Stimulated activated CD4-positive, alpha-beta T cell treated with anti-CD3 and anti-CD28 coated beads, Interleukin-1b, Interleukin-23, amount 100 ng/mL, for 1 hour (primary cell): ENCODE results near the gene ZBTB48.
"Not testable (repeated sequence)": the region's sequence is repeated elsewhere in the genome, so short reads cannot be mapped to it uniquely, and the experiment has no call there.

ENCODE experiments used
- DNase-seq, 2 donors: peaks; one replicate each; pipeline ENCODE4 v3.0.0-alpha.2; 2020; ENCODE audit warnings: low read depth in 2 of 2

Gene ZBTB48

DNA sequence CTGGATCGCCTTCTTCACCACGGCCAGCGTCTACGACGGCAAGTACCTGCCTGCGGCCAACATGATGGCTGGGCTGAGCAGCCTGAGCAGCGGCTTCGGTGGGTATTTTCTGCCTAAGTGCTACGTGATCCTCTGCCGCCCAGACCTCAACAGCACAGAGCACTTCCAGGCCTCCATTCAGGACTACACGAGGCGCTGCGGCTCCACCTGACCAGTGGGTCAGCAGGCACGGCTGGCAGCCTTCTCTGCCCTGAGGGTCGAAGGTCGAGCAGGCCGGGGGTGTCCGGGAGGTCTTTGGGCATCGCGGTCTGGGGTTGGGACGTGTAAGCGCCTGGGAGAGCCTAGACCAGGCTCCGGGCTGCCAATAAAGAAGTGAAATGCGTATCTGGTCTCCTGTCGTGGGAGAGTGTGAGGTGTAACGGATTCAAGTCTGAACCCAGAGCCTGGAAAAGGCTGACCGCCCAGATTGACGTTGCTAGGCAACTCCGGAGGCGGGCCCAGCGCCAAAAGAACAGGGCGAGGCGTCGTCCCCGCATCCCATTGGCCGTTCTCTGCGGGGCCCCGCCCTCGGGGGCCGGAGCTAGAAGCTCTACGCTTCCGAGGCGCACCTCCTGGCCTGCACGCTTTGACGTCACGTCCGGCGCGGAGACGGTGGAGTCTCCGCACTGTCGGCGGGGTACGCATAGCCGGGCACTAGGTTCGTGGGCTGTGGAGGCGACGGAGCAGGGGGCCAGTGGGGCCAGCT, at the start of gene ZBTB48:
Gene ZBTB48 (plus strand): TSS at position 621 of the 745 bp plus-strand sequence. CDS start 616 bp downstream, outside the sequence.
- DNase-seq: peak; percentile 94

DNA sequence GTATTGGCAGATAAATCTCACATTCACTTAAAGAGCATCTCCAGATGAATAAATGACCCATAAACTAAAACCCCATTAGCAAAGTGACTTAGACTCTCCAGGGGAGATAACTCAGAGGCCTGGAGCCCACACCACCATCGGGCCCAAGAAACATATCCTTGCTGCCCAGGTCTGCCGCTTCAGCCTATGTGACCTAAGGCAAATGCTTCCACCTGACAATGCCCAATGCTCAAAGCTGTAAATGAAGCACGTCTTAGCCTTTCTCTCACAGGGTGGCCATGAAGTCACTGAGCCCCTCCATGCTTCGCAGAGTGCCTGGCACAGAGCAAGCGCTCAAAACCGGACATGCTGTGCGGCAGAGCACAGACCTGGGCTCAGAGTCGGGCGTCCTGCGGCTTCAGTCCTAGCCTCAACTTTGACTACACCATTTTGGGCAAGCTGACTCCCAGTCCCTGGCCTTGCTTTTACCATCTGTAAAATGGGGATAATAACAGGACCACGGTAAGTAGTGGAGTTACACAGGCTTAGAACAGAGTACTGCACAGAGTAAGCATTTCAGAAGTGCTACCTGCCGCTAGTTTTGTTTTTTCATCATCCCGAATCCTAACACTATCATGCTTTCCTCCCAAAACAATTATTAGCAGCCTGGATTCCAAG, 49.2 kb upstream of the ZBTB48 start:
- DNase-seq: no peak

DNA sequence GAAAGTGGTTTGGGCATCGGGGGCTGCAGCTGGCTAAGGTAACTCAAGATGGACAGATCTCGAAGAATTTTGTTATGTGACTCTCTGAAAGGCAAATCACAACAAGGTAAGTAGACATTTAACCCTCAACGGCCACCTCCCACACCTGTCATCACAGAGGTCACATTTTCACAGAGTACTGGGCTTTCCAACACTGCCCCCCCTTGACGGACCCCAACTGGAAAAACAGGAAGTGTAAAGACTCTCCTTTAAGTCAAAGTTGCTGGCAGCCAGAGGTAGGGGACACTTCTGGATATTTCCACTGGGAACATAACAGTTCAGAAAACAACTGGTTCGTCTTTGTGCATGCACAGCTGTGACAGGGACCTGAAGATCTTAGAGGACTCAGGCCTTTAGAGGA, 47.8 kb upstream of the ZBTB48 start:
- DNase-seq: no peak

DNA sequence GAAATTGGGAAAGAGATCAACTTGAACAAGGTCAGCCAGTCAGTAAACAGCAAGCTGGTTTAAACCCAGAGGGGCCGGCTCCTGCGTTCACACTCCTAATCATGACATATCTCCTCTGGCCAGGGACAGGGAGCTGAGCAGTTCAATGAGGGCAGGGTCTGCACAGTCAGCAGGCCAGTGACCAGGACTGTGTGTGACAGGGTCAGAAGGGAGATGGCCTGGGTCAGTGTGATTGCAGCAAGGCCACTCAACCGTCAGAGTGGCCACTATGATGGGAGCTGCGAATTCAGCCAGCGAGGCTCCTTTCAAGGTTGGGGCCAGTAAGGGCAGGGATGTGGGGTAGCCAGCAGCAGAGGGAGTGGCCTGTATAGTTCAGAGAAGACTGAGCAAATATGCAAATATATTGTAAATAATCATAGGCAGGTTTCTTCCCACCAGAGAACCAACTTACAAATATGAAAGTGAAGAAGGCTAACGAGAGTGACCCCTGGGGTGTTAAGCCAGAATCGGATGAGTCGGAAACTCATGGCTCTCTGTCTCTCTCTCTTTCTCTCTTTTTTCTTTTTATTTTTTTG, 45.5 kb upstream of the ZBTB48 start:
- DNase-seq: no peak

DNA sequence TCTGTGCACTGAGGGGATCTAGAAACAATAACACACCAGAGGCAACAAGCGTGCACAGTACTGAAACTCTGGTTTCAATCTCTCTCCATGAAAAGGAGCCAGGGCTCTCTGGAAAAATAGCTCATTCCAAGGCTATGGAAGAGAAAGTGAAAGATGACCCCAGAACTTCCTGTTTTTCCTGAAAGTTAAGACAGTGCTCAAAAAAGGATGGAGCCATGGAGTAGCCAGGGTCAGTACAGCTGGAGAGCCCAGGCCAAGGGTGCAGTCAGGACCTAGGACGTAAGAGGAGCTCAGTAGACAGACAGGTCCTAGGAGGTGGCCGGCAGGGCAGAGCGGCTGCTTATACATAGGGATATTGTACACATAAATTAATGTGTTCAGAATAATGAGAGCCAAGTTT, 44.6 kb upstream of the ZBTB48 start:
- DNase-seq: no peak

DNA sequence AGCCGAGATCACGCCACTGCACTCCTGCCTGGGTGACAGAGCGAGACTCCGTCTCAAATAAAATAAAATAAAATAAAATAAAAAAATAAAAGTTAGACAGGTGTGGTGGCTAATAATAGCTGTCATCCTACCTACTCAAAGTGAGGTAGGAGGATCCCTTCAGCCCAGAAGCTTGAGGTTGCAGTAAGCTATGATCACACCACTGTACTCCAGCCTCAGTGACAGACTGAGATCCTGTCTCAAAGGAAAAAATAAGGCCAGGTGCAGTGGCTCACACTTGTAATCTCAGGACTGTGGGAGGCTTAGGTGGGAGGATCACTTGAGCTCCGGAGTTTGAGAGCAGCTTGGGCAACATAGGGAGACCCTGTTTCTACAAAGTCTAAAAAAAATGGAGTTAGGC, 43.5 kb upstream of the ZBTB48 start:
- DNase-seq: no peak

DNA sequence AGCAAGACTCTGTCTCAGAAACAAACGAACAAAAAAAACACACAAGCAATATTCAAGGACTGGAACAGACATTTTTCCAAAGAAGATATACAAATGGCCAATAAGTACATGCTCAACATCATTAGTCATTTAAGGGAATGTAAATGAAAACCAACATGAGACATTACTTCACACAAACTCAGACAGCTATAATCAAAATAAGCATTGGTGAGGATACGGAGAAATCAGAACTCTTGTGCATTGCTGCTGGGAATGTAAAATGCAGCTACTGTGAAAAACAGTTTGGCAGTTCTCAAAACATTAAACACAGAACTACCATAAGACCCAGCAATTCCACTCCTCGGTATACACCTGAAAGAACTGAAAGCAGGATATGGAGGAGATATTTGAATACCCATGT, 40.8 kb upstream of the ZBTB48 start:
- no peak for DNase-seq

DNA sequence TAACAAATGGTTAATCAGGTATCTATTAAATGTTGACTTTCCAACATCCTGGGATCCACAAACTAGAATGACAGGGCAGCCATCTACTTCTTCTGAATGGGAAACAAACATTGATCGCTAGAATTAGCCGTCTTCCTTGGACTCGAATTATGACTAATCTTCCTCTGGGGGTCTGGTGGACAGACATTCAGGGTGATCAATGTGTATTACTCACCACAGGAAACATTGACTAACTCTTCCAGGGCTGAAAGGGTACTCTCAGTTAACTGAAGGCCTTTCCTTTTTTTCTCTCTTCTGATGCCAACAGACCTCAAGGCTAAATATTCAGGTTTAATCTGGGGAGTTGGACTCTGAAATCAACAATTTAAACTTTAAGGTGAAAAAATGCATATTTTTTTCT, 35.0 kb upstream of the ZBTB48 start:
- no peak for DNase-seq

DNA sequence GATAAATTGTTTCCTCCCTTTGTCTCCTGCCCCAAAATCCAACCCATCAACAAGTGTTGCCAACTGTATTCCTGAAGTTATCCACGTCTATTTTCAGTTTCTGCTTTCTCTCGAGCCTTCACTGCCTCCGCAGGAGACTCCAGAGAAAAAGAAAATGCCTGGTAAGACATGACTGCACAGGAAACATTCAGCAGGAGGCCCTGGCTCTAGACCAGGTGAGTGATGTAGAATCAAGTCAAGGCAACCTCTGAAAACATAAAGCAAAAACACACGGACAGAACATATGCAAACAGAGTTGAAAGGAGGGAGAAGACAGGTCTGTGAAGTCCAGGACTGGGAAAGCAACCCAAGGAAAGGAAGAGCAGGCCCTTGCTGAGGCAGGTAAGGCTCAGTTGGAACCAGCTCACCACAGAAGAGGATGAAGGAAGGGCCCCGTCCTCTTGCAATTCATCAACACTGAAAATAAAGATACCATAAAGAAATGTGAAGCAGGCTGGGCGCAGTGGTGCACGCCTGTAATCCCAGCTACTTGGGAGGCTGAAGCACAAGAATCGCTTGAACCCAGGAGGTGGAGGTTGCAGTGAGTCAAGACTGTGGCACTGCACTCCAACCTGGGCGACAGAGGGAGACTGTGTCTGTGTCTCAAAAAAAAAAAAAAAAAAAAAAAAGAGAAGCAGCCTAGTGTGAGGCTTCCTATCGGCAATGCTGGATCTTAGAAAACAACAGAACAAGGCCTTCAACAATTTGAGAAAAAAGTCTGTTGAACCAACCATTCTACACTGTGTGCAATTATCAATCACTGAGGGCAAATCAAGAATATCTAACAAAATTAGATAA, 34.3 kb upstream of the ZBTB48 start:
- DNase-seq: no peak

DNA sequence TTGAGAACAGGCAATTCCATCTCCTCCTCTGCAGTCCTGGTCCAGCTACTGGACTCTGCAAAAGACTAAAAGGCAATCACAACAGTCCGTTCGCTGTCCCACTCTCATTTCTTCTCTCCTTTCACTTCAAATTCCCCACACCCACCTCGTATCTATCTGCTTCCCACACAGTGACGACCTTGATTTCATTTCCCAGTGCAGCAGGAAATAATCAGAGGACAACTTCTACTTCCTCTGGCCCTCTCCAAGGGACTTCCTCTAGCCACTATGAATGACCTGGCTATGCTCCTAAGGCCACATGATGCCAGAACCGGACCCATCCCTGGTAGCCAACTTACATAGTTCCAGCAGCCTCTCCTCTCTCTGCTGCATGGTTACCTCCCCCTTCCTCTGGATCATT, 33.5 kb upstream of the ZBTB48 start:
- DNase-seq: no peak

DNA sequence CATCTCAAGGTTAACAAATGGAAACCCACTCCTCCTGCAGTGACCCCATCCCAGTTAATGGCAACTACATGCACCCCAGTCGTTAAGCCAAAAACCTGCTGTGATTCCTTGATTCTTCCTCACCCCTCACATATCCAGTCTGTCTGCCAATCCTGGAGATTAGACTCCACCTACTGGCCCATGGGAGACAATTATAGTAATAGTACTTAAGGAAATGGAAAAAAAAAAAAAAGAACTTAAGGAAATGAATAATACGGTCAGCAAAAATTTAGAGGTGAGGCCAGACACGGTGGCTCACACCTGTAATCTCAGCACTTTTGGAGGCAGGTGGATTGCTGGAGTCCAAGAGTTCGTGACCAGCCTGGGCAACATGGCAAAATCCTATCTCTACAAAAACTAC, 32.5 kb upstream of the ZBTB48 start:
- DNase-seq: no peak

DNA sequence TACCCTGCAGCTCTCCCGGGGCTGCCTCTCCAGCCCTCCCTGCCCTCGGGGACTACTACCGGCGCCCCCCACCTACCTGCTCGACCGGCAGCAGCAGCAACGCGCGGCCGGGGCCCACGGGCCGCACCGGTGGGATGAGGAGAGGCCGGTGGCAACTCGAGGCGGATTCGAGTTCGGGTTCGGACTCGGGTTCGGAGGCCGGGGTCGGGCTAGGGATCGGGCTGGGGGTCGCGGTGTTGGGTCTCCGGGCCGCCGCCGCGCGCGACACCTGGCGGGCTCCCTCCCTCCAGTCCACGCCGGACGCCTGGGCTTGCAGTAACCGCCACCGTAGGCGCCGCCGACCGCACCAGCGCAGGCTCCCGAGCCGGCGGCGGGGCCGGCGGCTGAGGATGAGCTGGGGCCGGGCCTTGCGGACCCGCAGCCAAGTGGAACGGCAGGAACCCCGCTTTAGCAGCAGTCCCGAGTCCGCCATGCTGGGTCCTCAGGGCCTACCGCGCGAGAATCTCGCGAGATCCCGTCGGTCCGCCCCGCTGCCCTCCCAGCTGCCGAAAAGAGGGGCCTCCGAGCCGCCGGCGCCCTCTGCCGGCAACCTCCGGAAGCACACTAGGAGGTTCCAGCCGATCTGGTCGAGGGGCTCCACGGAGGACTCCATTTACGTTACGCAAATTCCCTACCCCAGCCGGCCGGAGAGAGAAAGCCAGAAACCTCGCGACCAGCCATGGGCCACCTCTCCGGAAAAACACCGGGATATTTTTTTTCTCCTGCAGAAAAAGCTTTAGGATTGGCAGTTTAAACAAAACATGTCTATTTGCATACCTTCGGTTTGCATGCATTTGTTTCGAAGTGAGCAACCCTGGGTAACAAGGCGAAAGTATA, 25.5 kb upstream of the ZBTB48 start, which contains the start of gene NOL9:
Gene NOL9 (minus strand): TSS at position 483 of the 876 bp plus-strand sequence. CDS start 11 bp downstream, at position 472.
- DNase-seq: peak; percentile 89 to 92

DNA sequence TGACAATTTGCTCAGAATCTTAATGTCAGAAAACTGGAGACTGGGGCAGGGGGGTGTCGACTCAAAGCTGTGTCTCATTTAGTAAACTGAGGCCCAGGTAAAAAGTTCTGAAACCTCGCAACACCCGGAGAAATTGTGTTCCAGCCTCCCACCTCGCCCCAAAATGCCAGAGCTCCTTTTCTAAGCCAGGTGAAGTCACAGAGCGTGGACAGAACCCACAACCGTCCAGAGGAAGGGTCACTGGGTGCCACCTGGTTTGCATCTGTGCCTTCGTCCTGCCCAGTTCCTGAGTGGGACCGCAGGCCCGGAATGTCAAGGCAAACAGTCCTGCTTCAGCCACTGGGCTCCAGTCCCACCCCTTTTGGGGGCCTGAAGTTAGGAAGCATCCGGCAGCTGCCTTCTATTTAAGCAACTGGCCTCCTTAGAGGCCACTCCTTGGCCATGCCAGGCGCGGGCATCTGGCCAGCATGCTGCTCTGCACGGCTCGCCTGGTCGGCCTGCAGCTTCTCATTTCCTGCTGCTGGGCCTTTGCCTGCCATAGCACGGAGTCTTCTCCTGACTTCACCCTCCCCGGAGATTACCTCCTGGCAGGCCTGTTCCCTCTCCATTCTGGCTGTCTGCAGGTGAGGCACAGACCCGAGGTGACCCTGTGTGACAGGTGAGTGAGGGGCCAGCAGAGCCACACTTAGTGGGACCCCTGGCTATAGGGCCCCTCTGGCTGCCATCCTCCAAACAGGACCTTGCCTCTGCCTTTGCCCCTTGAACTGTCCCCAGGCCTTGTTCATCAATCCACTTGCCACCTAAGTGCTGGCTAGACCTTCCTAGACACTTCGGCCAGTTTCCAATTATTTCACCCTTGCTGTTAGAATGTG, 24.7 kb upstream of the ZBTB48 start, which contains the start of gene TAS1R1:
Gene TAS1R1 (plus strand): TSS at position 401 of the 872 bp plus-strand sequence. CDS start 67 bp downstream, at position 468.
- DNase-seq: no peak

DNA sequence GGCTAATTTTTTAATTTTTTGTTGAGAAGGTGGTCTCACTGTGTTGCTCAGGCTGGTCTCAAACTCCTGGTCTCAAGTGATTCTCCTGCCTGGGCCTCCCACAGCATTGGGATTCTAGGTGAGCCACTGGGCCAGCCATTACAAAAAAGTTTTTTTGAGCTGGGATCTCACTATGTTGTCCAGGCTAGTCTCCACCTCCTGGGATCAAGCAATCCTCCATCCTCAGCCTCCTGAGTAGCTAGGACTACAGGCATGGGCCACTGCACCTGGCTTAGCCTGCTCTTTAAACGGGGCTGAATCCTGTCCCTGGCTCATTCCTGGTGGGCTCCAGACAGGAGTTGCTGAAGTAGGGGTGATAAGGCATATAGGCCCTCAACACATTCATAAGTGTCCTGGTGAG, 22.2 kb upstream of the ZBTB48 start:
- DNase-seq: no peak

DNA sequence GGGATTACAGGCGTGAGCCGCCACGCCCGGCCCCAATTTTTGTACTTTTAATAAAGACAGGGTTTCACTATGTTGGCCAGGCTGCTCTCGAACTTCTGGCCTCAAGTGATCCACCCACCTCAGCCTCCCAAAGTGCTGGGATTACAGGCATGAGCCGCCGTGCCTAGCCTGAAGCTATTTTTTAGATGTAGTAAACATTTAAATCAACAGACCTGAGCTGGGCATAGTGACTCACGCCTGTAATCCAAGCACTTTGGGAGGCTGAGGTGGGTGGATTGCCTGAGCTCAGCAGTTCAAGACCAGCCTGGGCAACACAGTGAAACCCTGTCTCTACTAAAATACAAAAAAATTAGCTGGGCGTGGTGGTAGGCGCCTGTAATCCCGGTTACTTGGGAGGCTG, 20.6 kb upstream of the ZBTB48 start:
- DNase-seq: not testable (repeated sequence)

DNA sequence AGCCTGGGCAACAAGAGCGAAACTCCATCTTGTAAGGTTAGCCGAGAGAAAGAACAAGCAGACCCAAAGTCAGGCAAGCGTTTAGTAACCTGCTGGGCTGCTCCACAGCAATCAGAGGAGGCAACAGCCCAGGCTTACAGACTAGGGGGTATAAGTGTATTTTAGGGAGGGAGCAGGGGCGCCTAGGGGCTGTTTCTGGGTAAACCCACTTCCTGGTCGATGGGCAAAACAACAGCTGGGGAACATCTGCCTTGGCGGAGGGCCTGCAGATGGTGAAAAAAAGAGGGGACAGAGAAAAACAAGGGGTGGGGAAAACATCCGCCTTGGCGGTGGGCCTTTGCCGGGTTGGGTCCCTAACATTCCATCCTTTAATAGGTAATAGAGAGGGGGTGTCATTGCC, 19.5 kb upstream of the ZBTB48 start:
- DNase-seq: no peak

DNA sequence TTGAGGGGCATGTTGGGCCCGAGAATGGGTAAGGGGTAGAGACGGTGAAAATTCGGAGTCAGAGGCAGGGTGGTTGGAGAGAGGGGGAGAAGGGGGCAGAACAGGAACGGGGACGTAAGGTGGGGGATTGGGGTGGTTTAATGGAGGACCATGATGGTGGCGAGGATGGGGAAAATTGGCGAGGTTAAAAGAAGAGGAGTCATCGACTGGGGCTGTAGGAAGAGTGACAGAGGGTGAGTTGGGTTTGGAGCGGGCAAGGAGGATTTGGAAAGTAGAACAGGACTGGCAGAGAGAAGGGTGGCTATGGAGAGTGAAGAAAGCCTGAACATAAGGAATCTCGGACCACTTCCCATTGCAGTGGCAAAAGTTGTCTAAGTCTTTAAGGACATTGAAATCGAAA, 10.8 kb upstream of the ZBTB48 start:
- DNase-seq: no peak

DNA sequence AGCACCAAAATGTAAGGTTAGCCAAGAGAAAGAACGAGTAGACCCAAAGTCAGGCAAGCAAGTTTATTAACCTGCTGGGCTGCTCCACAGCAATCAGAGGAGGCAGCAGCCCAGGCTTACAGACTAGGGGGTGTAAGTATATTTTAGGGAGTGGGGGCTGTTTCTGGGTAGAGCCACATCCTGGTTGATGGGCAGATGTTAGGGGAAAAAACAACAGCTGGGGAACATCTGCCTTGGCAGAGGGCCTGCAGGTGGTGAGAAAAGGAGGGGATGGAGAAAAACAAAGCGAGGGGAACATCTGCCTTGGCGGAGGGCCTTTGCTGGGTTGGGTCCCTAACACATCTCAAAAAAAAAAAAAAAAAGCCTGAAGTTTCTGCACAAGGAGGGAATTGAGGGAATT, 9.7 kb upstream of the ZBTB48 start:
- DNase-seq: no peak

DNA sequence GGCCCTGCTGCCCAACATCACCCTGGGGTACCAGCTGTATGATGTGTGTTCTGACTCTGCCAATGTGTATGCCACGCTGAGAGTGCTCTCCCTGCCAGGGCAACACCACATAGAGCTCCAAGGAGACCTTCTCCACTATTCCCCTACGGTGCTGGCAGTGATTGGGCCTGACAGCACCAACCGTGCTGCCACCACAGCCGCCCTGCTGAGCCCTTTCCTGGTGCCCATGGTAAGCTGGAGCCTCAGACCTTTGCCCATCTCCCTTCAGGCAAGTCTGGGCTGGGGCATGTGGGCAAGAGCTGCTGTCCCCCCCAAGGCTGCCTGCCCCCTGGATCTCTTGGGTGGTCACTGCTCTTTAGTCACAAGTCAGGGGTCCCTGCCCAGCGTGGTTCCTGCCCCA, 8.8 kb upstream of the ZBTB48 start:
- DNase-seq: no peak
